ENCODE data around the gene EVC. TPM values are rescaled to one million over a fixed set of nuclear protein-coding genes. Genes with fewer than 3 reads are reported as not detected.

EVC gene
- total and polyA plus RNA-seq, 2 of the 8 experiments (the other 6 are each of a cell fraction or from before 2014, with no cell fraction given) = 2.6 to 9.8 TPM

DNA sequence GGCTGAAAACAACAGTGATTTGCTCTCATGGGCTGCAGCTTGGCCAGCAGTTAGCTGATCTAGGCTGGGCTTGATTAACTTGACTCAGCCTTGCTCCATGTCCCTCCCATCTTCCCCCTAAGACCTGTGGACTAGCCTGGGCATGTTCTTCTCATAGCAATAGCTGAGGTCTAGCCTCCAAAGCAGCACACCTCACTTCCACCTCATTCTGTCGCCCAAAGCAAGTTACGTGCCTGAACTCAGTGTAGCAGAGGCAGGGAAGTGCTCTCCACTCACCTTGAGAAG is 62.2 kb downstream of the EVC start:
- no peaks in the 10 kb centered on the region for H3K27me3 ChIP-seq (replicated peaks in 1 of 4; ENCODE audit: control insufficient read depth in 3 of 4, extremely low read depth in 1 of 4, insufficient read depth in 3 of 4, low read length in 3 of 4)
- peak overlapping the region; percentile 97 for H2BK5ac ChIP-seq (ENCODE audit: low read depth, low read length)
- no peaks in the 10 kb centered on the region for H4K20me1 ChIP-seq (replicated peaks in 1 of 2; ENCODE audit: control insufficient read depth in 1 of 2, insufficient read depth in 2 of 2, low read length in 2 of 2)
- no peak overlapping the region for H2BK120ac ChIP-seq (replicated peaks; ENCODE audit: low read depth, low read length)
- CTCF ChIA-PET (ENCODE audit: partially characterized antibody) = interaction anchor here (1.5 kb wide), 1 partner anchor 9 kb away, joined by 5 read pairs; no protein-coding TSS in a partner anchor
- H3K4me2 ChIP-seq (ENCODE audit: insufficient read depth in 1 of 2, low read depth in 2 of 2, low read length in 2 of 2) = no peak overlapping the region
- H3K23me2 ChIP-seq (ENCODE audit: low read depth, low read length) = no peaks in the 10 kb centered on the region
- H3K18ac ChIP-seq (ENCODE audit: extremely low read depth, low read length) = peak overlapping the region; percentile 73
- no peak overlapping the region for H3K23ac ChIP-seq (ENCODE audit: insufficient read length)
- peaks cover 26 to 36% of the 10 kb centered on the region in 2 experiments for H3K9me3 ChIP-seq (ENCODE audit: insufficient read depth in 2 of 2, low read depth in 1 of 2, low read length in 1 of 2)
- FAIRE-seq (no peak), DNase-seq (ENCODE audit: low read depth in 1 of 2, low spot score in 2 of 2) (peak in 1 of 2 experiments; percentile 43)
- H2AK5ac ChIP-seq (ENCODE audit: low read depth, low read length) = 0 out of 2 replicates have a peak overlapping the region, but pooled peaks have one; percentile 30
- H3K56ac ChIP-seq (replicated peaks; ENCODE audit: insufficient read length, low read depth, low read length) = no peak overlapping the region
- no peak overlapping the region for H3K4ac ChIP-seq (replicated peaks; ENCODE audit: insufficient read length, low read depth, low read length)
- H2AFZ ChIP-seq (ENCODE audit: low read length) = no peak overlapping the region
- H4K5ac ChIP-seq (ENCODE audit: insufficient read length, low read depth, low read length) = no peak overlapping the region
- H3K4me3 ChIP-seq (ENCODE audit: extremely low read depth in 1 of 4, insufficient read depth in 2 of 4, low read depth in 3 of 4, low read length in 4 of 4) = no peak overlapping the region
- POLR2A ChIA-PET (ENCODE audit: partially characterized antibody) = interaction anchor here (1.3 kb wide), 1 partner anchor 10 kb away, joined by 3 read pairs; no protein-coding TSS in a partner anchor
- TF ChIP-seq YY1 (IDR thresholded peaks at IDR 0.05; ENCODE audit: low read depth, low read length) (no peak), POLR2AphosphoS5 (IDR thresholded peaks at IDR 0.05; ENCODE audit: low read depth, low read length) (no peak), CEBPB (IDR thresholded peaks at IDR 0.05; ENCODE audit: low read depth, low read length) (no peak), KDM5A (IDR thresholded peaks at IDR 0.05; ENCODE audit: low read length) (no peak), KDM4A (IDR thresholded peaks at IDR 0.05; ENCODE audit: low read depth, low read length, severe bottlenecking) (no peak), CHD2 (IDR thresholded peaks at IDR 0.05; ENCODE audit: low read length) (no peak)
- no peak overlapping the region for H3K14ac ChIP-seq (ENCODE audit: insufficient read length)
- no peaks in the 10 kb centered on the region for H3K79me2 ChIP-seq (ENCODE audit: control insufficient read depth in 1 of 2, insufficient read depth in 2 of 2, low read length in 2 of 2)
- H4K91ac ChIP-seq (replicated peaks; ENCODE audit: insufficient read length, low read length) = peak overlapping the region; percentile 67
- peak overlapping the region; percentile 21; the same call in 1 of the 2 replicates for H2BK12ac ChIP-seq (ENCODE audit: low read depth, low read length)
- peak overlapping the region; percentile 66; the same call in 1 of the 2 replicates for H2BK15ac ChIP-seq (ENCODE audit: low read length)
- WGBS, 2 experiments (ENCODE audit: extremely low coverage in 1 of 2, insufficient coverage in 1 of 2, insufficient read length in 1 of 2, insufficient replicate concordance in 2 of 2, low coverage in 1 of 2, low lambda C conversion rate in 2 of 2, missing lambda C conversion rate in 1 of 2) = 89% methylated on average over 2 of the region's 2 CpGs; no CpG with 5 or more reads in 1 of the 2 experiments
- H3K36me3 ChIP-seq (ENCODE audit: control insufficient read depth in 2 of 4, insufficient read depth in 4 of 4, low read length in 3 of 4) = peaks cover 0 to 22% (median 5%) of the 10 kb centered on the region in 4 experiments; a peak in 3 of 8 replicates
- H4K8ac ChIP-seq (ENCODE audit: extremely low read depth, insufficient read depth, low read length) = no peak overlapping the region; the same call in 1 of the 2 replicates
- H3K79me1 ChIP-seq (ENCODE audit: low read depth, low read length) = no peaks in the 10 kb centered on the region
- peaks cover 0 to 6% (median 3%) of the 10 kb centered on the region in 4 experiments; a peak in 3 of 7 replicates for H3K4me1 ChIP-seq (replicated peaks in 1 of 4; ENCODE audit: control insufficient read depth in 3 of 4, insufficient read depth in 4 of 4, low read length in 3 of 4)
- H3K9ac ChIP-seq (replicated peaks in 1 of 4; ENCODE audit: extremely low read depth in 1 of 4, low read depth in 3 of 4, low read length in 3 of 4) = peak overlapping the region in 1 of 4 experiments; percentile 25; a peak in 3 of 7 replicates
- H2BK20ac ChIP-seq (ENCODE audit: low read length) = no peak overlapping the region
- peak overlapping the region; percentile 71; the same call in 1 of the 2 replicates for H3K27ac ChIP-seq (ENCODE audit: low read depth, low read length)

Measured in H1 (cell line).